HT1080 (cell line): Measurements from ENCODE around the gene DBR1. TPM values are rescaled to one million over a fixed set of nuclear protein-coding genes. Genes with fewer than 3 reads are reported as not detected.
"Not testable (repeated sequence)": the region's sequence is repeated elsewhere in the genome, so short reads cannot be mapped to it uniquely, and the experiment has no call there.

Source experiments
- DNase-seq: peaks from one replicate; pipeline ENCODE4 v3.0.0-alpha.2; 2015; ENCODE audit warnings: low read depth
- total RNA-seq: library from RNA; depleted of rRNA; stranded (reverse); fragments of >200 nt; shearing (Covaris generic); gene quantifications from 2 replicates; pipeline ENCODE4 v1.2.3, GENCODE V29; 2014

DBR1 gene
- total RNA-seq, 1 experiment from 2014 or later = 25.9 TPM

DNA sequence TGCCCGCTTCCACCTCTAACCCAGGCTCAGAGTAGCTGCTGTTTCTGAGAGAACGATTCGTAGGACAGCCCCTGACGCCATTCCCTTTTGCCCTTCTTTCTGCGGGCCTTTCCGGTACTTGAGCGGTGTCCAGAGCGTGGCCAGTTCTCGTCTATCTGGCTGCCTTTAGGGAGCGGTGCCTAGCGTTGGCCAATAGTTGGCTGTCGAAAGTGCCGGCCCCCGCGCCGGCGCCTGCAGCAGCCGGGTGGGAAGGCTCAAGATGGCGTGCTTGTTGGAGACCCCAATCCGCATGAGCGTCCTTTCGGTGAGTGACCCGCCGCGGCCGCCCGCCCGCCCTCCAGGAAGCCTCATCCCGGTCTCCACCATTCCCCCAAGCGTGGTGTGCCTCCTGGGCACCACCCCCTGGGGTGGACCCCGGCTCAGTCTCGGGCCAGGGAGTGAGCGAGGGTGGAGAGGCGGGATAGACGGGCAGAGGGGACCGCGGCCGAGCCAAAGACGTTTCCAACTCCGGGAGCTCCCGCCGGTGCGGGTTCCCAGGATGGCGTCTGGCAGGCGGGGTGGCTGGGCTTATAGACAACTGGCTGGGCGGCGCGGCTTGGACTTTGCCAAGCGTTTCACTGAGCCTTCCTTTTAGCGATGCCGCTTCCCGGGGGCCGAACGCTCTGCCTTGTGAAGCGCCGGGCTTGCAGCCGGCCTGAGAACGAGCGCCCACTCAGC, 12.7 kb upstream of the DBR1 start, which contains the start of gene ARMC8:
TSS of gene ARMC8 (plus strand) at position 6 of the 717 bp plus-strand sequence. CDS start at position 260, 254 bp downstream.
- DNase-seq = no peak

DNA sequence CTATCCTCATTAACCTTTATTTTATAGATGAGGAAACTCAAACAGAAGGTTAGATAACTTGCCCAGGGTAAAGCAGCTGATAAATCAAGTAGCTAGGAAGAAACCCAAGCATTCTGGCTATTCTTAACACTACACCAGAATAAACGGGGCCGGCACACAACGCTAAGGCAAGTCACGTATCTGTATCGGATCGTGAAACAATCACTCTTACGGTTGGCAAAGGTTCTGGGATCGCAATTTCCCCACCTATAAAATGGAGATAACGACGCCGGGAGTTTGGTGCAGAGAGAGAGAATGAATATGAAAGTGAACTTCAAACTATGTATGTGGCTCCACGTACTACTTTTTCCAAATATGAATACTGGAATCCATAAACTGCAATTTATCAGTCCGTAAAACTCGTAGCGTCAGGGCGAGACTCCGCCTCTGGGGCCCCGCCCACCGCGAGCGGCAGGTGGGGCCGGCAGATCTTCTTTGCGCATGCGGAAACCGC, 12.1 kb upstream of the DBR1 start:
- DNase-seq = peak; percentile 92

DNA sequence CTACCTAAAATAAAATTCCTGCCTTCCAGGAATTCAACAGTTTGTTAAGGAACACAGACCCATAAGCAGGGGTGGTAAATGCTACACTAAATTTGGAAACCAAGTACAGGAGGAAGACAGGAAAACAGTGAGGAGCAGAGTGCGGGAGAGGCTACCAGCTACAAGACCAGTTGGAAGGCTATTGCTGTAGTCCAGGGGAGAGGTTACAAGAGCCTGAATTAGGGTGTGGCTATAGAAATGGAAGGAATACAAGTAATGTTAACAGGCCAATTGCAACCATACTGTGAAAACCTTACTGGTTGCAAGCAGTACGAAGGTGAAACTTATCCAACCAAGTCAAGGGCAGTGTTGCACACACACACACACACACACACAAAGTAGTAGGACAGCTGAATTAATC, 11.5 kb upstream of the DBR1 start:
- no peak for DNase-seq

DNA sequence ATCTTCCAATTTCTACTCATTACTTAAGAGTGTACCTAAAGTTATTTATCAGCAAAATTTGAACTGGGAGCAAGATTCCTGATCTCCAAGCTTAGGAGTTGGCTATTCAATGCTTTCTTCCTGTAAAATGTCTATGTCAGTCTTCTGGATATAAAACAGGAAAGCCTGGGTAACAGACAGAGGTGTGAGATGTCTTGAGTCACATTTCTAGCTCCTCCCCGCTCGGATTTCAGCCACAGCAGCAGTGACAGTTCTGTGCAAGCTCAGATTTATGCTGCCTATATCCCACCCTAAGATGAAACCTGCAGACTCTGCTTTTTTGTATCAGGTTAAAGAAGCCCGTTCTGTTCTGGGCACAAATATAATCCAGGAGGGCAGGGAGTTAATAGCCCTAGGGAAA, 10.3 kb upstream of the DBR1 start:
- DNase-seq = peak; percentile 54

DNA sequence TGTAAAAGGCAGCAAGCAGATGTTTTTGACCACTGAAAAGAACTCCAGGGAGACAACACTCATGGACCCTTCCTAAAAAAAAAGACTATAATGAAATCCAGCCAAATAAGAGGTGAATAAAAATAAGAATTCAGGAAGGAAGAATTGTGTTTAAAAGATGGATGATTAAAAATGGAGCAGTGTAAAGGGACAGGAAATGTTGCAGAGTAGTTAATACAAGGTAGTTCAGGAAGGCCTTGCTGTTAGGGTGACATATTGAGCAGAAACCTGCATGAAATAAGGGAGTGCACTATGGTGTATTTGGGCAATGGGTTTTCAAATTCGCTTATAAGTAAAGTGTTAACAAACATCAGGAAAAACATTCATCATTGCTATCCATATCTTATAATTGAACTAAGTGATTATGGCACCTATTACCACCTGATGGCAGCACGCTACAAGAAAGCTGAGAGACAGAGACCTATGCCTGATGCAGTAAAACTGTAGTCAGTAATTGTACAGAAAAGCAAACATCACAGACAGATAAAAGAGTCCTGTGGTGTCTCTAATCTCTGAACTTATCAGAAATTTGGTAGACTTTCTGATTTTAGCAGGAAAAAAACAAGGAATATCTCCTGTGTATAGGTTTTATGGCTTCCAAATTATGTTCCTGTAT, 5.8 kb upstream of the DBR1 start:
- DNase-seq = no peak

DNA sequence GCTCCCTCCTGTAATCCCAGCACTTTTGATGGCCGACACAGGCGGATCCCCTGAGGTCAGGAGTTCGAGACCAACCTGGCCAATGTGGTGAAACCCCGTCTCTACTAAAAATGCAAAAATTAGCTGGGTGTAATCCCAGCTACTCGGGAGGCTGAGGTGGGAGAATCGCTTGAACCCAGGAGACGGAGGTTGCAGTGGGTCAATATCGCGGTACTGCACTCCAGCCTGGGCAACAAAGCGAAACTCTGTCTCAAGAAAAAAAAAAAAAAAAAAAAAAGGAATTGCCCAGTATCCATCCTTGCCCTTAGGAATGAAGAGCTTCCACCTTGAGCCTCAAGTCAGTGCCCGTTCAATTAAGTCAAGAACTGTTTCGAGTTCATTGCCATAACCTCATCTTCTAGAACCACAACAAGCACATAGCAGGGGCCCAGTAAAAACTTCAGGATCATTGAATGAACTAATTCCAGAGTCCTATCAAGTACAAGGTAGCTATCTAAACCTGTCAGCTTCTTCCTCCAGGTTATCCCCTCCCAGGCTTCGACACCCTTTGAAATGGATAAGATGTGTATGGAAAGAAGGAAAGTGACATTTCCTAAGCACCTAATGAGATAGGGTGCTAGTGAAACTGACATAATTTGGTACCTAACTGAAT, 826 bp downstream of the DBR1 start:
- DNase-seq = no peak

DNA sequence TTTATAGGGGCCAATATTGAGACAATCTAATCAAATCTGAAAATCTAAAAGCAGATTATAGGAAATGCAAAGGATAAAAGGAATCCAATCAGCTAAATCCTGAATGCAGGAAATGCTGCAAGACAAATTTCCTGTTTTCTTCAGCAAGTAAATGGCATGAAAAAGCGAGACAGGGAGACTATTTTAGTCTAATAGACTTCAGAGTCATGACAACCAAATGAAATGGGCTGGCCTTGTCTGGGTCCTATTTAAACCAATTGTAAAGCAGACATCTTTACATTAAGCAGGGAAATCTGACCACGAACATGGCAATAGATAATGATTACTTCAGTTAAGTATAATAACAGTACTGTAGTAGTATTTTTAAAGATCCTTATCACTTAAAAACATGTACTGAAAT, 2.1 kb downstream of the DBR1 start:
- DNase-seq = no peak

DNA sequence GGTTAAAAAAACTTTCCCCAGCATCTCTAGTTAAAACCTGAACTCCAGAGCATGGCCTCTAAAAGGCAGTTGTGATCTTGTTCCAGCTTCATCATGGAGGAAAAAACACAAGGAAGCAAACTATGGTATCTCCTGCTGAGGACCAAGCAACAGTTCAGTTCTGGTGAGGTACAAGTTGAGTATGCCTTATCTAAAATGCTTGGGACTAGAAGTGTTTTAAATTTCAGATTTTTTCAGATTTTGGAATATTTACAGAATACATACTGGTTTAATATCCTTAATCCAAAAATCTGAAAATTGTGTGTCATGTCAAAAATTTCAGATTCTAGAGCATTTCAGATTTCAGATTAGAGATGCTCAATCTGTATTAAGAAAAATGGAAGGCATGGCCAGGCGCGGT, 9.7 kb downstream of the DBR1 start:
- no peak for DNase-seq

DNA sequence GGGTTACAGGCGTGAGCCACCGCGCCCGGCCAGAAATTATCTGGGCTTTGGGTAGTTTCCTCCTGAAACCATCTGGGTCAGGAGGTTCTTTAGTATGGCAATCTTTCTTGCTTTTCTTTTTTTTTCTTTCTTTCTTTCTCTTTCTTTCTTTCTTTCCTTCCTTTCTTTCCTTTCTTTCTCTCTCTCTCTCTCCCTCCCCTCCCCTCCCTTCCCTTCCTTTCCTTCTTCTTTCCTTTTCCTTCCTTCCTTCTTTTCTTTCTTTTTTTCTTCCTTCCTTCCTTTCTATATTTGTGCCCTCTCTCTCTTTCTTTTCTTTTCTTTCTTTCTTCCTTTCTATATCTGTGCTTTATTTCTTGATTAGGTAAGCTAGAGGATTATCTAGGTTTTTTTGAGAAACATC, 17.0 kb downstream of the DBR1 start:
- no peak for DNase-seq

DNA sequence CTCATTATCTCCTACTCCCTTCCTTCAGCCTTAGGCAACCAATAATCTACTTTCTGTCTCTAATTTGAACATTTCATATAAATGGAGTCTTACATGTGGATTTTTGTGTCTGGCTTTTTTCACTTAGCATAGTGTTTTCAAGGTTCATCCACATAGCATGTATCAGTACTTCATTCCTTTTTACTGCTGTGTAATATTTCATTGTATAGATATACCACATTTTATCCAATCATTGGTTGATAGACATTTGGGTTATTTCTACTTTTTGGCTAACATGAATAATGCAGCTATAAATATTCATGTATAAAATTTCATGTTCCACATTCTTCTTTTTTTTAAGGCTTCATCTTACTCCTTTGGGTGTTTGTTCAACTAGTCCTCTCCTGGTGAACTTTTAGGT, 20.2 kb downstream of the DBR1 start:
- DNase-seq = no peak

DNA sequence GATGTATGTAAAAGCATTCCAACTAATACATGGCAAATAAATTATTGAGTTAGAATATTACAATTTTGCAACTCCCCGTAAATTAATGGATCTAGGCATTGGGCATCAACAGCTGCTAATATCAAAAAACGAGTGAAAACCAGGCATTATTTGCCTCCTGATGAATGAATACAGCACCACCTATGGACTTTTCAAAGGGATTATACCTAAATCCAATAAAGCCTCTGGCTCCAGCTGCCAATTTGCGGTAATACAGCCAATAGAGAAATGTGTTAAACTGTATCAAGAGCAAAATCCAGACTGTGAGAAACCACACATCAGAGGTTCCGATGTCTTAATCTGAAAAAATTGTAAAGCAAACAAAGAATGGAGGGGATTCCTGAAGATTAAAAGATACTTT, 26.2 kb downstream of the DBR1 start:
- DNase-seq = no peak

DNA sequence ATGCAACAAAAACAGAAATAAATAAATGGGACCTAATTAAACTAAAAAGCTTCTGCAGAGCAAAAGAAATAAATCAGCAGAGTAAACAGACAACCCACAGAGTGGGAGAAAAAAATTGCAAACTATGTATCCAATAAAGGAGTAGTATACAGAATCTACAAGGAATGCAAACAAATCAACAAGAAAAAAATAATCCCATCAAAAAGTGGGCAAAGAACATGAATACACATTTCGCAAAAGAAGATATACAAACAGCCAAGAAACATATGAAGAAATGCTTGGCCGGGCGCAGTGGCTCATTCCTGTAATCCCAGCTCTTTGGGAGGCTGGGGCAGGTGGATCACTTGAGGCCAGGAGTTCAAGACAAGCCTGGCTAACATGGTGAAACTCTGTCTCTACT, 32.5 kb downstream of the DBR1 start:
- DNase-seq = not testable (repeated sequence)

DNA sequence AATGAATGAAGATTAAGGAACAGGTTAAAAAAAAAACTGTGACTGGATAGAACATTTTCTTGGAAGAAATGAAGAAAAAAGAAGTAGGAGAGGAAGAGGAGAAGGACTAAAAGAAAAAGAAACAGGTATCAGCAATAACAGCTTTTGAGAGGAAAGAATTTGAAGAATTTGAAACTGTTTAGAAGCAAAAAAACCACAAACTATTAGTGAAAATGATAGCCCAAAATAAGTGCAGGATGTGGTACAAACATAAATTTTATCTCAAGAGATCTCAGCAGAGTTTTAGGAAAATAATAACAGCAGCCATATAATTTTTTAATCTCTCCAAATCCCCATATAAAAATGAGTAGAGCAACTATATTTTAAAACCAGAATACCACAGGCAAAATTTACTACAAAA, 33.8 kb downstream of the DBR1 start:
- no peak for DNase-seq

DNA sequence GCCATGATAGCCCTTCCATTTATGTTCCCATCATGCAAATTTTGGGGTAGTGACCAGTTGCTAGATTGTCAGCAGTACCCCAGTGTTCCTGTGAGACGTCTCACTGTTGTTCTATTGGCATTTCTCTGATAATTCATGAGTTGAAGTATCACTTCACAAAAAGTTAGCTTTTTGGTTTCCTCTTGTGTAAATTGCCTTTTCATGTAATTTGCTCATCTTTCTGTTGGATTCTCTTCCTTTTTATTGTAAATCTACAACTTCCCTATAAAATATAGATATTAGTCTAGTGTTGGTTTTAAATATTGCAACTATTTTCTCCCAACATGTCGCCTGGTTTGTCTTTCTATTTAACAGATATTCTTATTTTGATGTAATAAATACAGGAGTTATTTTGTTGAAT, 35.0 kb downstream of the DBR1 start:
- no peak for DNase-seq

DNA sequence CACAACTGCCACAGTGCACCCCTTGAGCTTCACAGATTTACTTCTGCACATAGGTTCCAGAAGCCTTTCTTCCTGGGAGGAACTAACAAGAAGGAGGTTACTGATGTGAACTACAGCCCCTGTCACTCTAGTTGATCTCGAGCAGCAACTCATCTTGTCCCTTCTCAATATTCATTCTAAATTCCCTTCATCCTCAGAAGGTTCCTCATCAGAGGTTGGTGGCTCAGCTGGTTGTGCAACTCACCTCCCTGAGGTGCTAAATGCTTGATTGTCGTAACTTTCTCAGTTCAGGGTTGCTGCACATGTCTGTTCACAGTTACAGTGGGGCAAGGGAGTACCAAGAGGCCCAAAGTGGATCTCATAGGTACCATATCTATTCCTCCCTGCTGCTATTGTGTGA, 36.9 kb downstream of the DBR1 start:
- no peak for DNase-seq

DNA sequence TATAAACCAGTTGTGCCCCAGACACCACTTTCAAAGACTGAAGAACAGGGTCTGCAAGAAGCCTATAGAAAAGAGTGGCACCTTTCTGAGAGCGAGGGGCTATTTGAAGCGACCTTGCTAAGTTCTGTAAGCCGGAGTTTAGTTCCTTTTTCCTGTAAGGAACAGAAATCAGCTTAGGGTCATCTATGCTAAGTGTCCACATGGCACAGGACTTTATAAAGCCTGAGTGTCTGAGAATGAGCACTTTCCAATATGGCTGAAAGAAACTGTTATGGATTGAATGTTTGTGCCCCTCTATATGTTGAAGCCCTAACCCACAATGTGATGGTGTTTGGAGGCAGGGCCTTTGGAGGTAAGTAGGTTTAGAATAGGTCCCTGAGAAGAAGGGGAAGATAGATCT, 38.5 kb downstream of the DBR1 start:
- no peak for DNase-seq

DNA sequence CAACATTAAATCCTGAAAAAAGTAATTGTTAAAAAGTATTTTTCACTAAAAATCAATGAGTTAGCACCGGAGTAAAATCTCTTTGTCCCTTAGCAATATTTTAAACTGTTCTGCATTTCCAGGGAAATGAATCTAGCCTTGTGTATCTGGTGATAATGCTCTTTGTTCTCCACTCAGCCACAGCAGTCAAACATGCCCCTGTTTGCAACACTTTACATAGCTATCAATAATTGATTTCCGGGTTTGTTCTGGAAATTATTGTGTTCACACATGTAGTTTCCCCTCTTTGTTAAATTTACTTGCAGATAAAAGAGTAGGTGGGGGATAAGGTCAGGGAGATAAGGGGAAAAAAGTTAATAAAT, 38.9 kb downstream of the DBR1 start:
- no peak for DNase-seq

DNA sequence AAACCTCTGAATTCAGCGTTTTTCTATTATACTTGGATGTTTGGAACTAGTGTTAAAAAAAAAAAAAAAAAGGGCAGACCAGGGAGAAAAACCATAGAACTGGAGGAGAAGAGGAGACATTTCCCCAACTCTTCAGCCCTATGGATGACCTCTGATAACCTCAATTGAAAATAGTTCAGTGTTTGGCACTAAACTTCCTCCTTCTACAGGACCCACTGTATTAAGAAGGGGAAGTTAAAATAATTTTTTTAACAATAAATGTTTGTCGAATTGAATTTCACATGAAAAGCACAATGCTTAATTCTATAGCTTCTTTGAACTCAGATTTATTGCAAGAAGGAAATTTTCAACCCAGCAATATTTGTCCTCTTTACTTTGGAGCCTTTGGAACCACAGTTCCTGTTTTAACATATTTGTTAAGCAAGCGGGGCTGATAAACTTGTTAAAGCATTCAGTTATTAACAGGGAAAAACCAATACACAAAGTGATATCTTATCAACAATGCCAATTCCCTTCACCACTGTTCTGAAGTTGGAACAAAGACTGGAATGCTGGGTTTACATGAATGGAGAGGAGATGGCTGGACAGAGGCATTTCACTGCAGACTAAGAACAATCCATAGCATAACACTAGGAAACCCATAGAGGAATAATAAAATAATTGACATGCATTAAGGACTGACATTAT, 39.4 kb downstream of the DBR1 start:
- no peak for DNase-seq

DNA sequence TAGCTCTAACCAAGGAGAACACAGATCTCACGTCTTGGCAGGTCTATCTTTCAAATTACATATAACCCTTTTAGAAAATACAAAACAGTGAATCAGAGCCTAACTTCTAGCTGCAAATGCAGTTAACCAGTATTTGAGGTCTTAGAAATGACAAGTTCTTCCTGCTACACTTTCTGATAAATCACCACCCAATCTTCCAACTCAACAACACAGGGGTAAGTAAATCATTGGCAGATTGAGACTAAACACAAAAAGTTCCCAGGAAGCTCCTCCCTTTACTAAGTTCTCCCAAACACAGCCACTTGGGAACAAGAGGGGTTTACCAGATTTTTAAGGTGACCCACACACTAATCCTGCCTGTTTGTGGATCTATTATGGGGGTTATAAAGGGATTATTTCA, 42.5 kb downstream of the DBR1 start, which contains the start of gene A4GNT:
TSS of gene A4GNT (minus strand) at position 152 of the 400 bp plus-strand sequence. CDS start 1,134 bp downstream, outside the sequence.
- no peak for DNase-seq

DNA sequence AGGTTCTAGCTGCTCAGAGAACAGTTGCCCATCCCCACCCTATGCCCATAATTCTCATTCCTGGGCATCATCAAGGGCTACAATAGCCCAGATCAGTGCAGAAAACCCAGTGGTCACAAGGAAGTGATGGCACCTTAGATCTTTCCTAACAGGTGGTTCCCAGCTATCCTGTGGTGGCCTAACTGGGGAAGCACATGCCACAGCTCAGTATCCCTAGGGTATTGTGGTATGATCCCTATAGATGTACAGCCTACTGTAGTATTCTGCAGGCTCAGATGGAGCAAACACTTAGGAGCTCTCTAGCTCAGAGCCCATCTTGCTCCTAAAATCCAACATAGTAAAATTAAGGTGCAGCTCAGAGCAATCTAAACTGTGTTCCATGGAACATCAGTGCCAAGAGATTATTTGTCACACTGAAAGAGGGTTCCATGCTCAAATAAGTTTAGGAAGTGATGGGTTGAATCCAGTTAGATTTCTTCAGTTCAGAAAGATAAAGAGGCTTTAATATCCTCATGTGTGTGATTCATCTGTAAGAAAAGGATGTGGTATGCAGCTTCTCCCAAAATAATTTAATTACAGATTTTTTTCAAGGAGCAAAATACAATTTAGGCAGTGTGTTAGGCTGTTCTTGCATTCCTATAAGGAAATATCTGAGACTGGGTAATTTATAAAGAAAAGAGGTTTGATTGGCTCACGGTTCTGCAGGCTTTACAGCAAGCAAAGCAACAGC, 46.9 kb downstream of the DBR1 start:
- no peak for DNase-seq

DNA sequence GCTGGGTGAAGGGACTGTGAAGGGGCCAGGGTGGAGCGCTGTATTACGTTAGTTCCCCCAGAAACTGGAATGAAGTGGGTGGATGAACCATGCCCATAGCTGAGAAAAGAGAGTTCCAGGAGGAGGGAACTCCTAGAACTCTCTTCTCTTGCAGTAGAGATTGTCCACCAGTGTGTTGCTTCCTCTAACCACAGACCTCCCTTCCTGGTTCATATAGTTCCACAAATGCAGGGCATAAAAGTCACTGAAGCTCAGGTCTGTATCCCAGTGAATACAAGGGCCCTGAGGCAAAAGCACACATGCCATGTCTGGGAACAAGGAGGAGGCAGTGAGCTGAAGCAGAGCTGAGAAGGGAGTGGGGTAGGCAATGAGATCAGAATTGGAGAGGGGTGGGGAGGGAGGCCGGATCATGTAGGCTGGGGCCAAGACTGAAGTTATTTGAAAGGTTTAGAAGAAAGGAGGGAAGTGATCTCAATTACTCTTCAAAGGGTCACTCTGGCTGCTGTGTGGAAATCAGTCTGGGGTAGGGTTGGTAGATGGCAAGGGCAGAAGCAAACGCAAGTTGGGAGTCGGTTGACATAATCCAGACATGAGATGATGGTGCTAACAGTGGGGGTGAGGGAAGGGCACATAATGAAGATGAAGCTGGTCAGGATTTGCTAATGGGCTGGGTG, 49.0 kb downstream of the DBR1 start:
- no peak for DNase-seq
